BLaER1 (cell line): ENCODE results near the gene HDLBP.

Experiments used
- H3K27ac ChIP-seq: shearing (Covaris generic); formaldehyde crosslinking; 2 replicates; pipeline ENCODE4 v1.8.1; 2022
- H3K27me3 ChIP-seq: shearing (Covaris generic); formaldehyde crosslinking; 2 replicates; pipeline ENCODE4 v1.8.1; 2022
- H3K36me3 ChIP-seq: shearing (Covaris generic); formaldehyde crosslinking; 2 replicates; pipeline ENCODE4 v1.8.1; 2022
- H3K4me1 ChIP-seq: shearing (Covaris generic); formaldehyde crosslinking; 2 replicates; pipeline ENCODE4 v1.8.1; 2022
- H3K4me2 ChIP-seq: shearing (Covaris generic); formaldehyde crosslinking; 2 replicates; pipeline ENCODE4 v1.8.1; 2022
- H3K4me3 ChIP-seq: shearing (Covaris generic); formaldehyde crosslinking; 2 replicates; pipeline ENCODE4 v1.8.1; 2022
- H3K9ac ChIP-seq: shearing (Covaris generic); formaldehyde crosslinking; 2 replicates; pipeline ENCODE4 v1.8.1; 2022
- H3K9me3 ChIP-seq: shearing (Covaris generic); formaldehyde crosslinking; 2 replicates; pipeline ENCODE4 v1.8.1; 2022
- H4K20me1 ChIP-seq: shearing (Covaris generic); formaldehyde crosslinking; 2 replicates; pipeline ENCODE4 v1.8.1; 2022
- Cebpa-rat ChIP-seq: shearing (Covaris generic); IDR thresholded peaks from 2 replicates; pipeline ENCODE4 v1.8.1; 2022

The HDLBP gene

DNA sequence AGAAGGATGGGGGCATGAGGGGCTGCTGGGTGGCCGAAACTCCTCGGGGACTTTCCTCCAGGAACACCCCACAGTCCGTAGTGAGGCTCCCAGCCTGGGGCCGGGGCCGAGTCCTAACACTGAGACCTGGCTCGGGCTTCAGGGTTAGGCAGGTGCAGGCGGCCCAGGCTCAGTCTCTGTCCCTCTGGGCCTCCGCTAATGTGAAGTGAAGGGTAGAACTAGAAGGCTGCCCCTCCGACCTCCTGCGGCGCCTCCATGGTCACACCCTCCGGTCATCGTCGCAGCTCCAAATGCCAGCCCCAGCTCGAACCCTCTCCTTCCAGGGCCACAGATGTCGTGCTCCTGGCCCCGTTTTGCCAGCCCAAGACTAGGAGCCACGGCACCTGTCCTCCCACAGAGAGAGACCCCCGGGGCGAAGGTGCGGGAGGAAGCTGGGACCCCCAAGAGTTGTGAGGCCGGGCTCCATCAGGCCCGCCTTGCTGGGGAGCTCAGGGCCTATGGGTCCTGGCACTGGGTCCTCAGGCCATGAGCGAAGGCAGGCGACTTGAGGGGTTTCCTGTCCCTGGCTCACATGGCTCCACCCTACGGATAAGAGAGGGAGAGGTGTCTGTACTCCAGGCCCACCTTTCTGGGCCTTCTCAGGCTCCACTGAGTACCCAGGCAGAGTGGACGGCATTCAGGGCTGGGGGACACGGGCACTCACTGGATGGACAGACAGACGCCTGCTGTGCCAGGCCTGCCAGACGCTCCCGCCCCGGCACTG, 126.2 kb downstream of the HDLBP start:
- H3K36me3 ChIP-seq: no peaks in the 10 kb centered on the region
- no peaks in the 10 kb centered on the region for H3K9me3 ChIP-seq
- no peak overlapping the region for H3K4me3 ChIP-seq
- no peaks in the 10 kb centered on the region for H3K27me3 ChIP-seq
- no peak overlapping the region for H3K9ac ChIP-seq
- no peak overlapping the region for H3K27ac ChIP-seq
- no peak overlapping the region for H3K4me2 ChIP-seq
- peaks cover 24% of the 10 kb centered on the region for H3K4me1 ChIP-seq
- H4K20me1 ChIP-seq: no peaks in the 10 kb centered on the region
- TF ChIP-seq Cebpa-rat: no peak

GRCh38 chr2:241188361-241189092, 126.9 kb downstream of the HDLBP start, which contains the start of gene ANO7:
TSS of gene ANO7 (plus strand) at chr2:241188677. CDS start at chr2:241190064, 1,387 bp downstream.
- Histone ChIP-seq H3K4me3 (no peak within 1 kb of the TSS), H3K27me3 (no peaks in the 10 kb centered on the region), H3K9ac (no peak within 1 kb of the TSS), H3K27ac (no peak within 1 kb of the TSS), H4K20me1 (no peaks in the 10 kb centered on the region), H3K9me3 (no peaks in the 10 kb centered on the region), H3K4me1 (peaks cover 24% of the 10 kb centered on the region), H3K4me2 (peak within 1 kb of the TSS; percentile 53), H3K36me3 (peaks cover 1% of the 10 kb centered on the region; the same call in 1 of the 2 replicates)
- TF ChIP-seq Cebpa-rat: no peak

- Histone ChIP-seq H3K36me3 (peaks cover 8% of the 10 kb centered on the region; the same call in 1 of the 2 replicates), H3K27ac (no peak overlapping the region)
These were observed 127.6 kb downstream of the HDLBP start for GRCh38 chr2:241187918-241188234.

GRCh38 chr2:241187101-241187917, 128.2 kb downstream of the HDLBP start:
- H3K27me3 ChIP-seq: no peaks in the 10 kb centered on the region
- H3K9me3 ChIP-seq: no peaks in the 10 kb centered on the region
- H3K27ac ChIP-seq: no peak overlapping the region
- H3K9ac ChIP-seq: no peak overlapping the region
- H3K4me3 ChIP-seq: no peak overlapping the region
- H3K4me1 ChIP-seq: peaks cover 24% of the 10 kb centered on the region
- no peak for TF ChIP-seq Cebpa-rat
- H3K4me2 ChIP-seq: peak overlapping the region; percentile 17
- no peaks in the 10 kb centered on the region for H4K20me1 ChIP-seq
- peaks cover 13% of the 10 kb centered on the region; the same call in 1 of the 2 replicates for H3K36me3 ChIP-seq

More at GRCh38 chr2:241187918-241188234, 127.6 kb downstream of the HDLBP start:
- Histone ChIP-seq H3K9ac (no peak overlapping the region), H3K9me3 (no peaks in the 10 kb centered on the region), H3K4me2 (peak overlapping the region; percentile 53), H3K4me3 (no peak overlapping the region), H3K4me1 (peaks cover 24% of the 10 kb centered on the region), H4K20me1 (no peaks in the 10 kb centered on the region), H3K27me3 (no peaks in the 10 kb centered on the region)
- TF ChIP-seq Cebpa-rat: no peak

GRCh38 chr2:241185961-241186360, 129.5 kb downstream of the HDLBP start:
- H3K27ac ChIP-seq: no peak overlapping the region
- H3K9me3 ChIP-seq: no peaks in the 10 kb centered on the region
- peaks cover 23% of the 10 kb centered on the region; the same call in 1 of the 2 replicates for H3K36me3 ChIP-seq
- H3K4me3 ChIP-seq: no peak overlapping the region
- no peaks in the 10 kb centered on the region for H3K27me3 ChIP-seq
- TF ChIP-seq Cebpa-rat: no peak
- H3K9ac ChIP-seq: no peak overlapping the region
- no peaks in the 10 kb centered on the region for H4K20me1 ChIP-seq
- no peak overlapping the region for H3K4me2 ChIP-seq
- peaks cover 24% of the 10 kb centered on the region for H3K4me1 ChIP-seq

GRCh38 chr2:241184901-241185300, 130.6 kb downstream of the HDLBP start:
- no peak overlapping the region for H3K27ac ChIP-seq
- H3K9ac ChIP-seq: no peak overlapping the region
- TF ChIP-seq Cebpa-rat: no peak
- no peaks in the 10 kb centered on the region for H3K27me3 ChIP-seq
- no peaks in the 10 kb centered on the region for H3K9me3 ChIP-seq
- H3K4me2 ChIP-seq: no peak overlapping the region
- peaks cover 29% of the 10 kb centered on the region; the same call in 1 of the 2 replicates for H3K36me3 ChIP-seq
- H4K20me1 ChIP-seq: no peaks in the 10 kb centered on the region
- peaks cover 24% of the 10 kb centered on the region for H3K4me1 ChIP-seq
- H3K4me3 ChIP-seq: no peak overlapping the region

- no peaks in the 10 kb centered on the region for H3K9me3 ChIP-seq
- no peaks in the 10 kb centered on the region for H3K27me3 ChIP-seq
- H3K4me3 ChIP-seq: no peak overlapping the region
- H3K4me1 ChIP-seq: peaks cover 16% of the 10 kb centered on the region
- TF ChIP-seq Cebpa-rat: no peak
- no peak overlapping the region for H3K4me2 ChIP-seq
- no peak overlapping the region for H3K9ac ChIP-seq
- H3K36me3 ChIP-seq: peaks cover 44% of the 10 kb centered on the region
- H3K27ac ChIP-seq: no peak overlapping the region
- no peaks in the 10 kb centered on the region for H4K20me1 ChIP-seq
These were observed 132.3 kb downstream of the HDLBP start for GRCh38 chr2:241183221-241183620.

GRCh38 chr2:241182531-241183133, 132.8 kb downstream of the HDLBP start:
- H3K27me3 ChIP-seq: no peaks in the 10 kb centered on the region
- H3K27ac ChIP-seq: no peak overlapping the region
- no peaks in the 10 kb centered on the region for H3K9me3 ChIP-seq
- no peak overlapping the region for H3K4me3 ChIP-seq
- no peak overlapping the region for H3K4me2 ChIP-seq
- no peak for TF ChIP-seq Cebpa-rat
- H3K4me1 ChIP-seq: peaks cover 11% of the 10 kb centered on the region
- peaks cover 49% of the 10 kb centered on the region for H3K36me3 ChIP-seq
- H4K20me1 ChIP-seq: no peaks in the 10 kb centered on the region
- H3K9ac ChIP-seq: no peak overlapping the region

GRCh38 chr2:241182126-241182525, 133.3 kb downstream of the HDLBP start:
- H4K20me1 ChIP-seq: no peaks in the 10 kb centered on the region
- H3K4me1 ChIP-seq: peaks cover 8% of the 10 kb centered on the region
- no peak overlapping the region for H3K4me2 ChIP-seq
- no peak overlapping the region for H3K27ac ChIP-seq
- no peak overlapping the region for H3K9ac ChIP-seq
- H3K27me3 ChIP-seq: no peaks in the 10 kb centered on the region
- no peak for TF ChIP-seq Cebpa-rat
- H3K4me3 ChIP-seq: no peak overlapping the region
- H3K36me3 ChIP-seq: peaks cover 54% of the 10 kb centered on the region
- H3K9me3 ChIP-seq: no peaks in the 10 kb centered on the region
